ENCODE measurements around the gene TMPO. TPM values are rescaled to one million over a fixed set of nuclear protein-coding genes. Genes with fewer than 3 reads are reported as not detected.

TMPO gene
- total and polyA plus RNA-seq, 10 of the 15 experiments (the other 5 are each of a cell fraction or from before 2014, with no cell fraction given) = 79.8 to 246 (median 179) TPM

- TF ChIP-seq BCL3 (IDR thresholded peaks at IDR 0.05; ENCODE audit: borderline replicate concordance, insufficient read depth, low read depth, low read length, poor library complexity, severe bottlenecking) (no peak), ZBTB40 (IDR thresholded peaks at IDR 0.05; ENCODE audit: borderline replicate concordance) (peak; percentile 49; the same call in 1 of the 2 replicates), RELB (IDR thresholded peaks at IDR 0.05; ENCODE audit: low read depth) (no peak), FOXM1 (IDR thresholded peaks at IDR 0.05; ENCODE audit: low read depth, low read length) (no peak), ZNF207 (IDR thresholded peaks at IDR 0.05; ENCODE audit: borderline replicate concordance) (no peak)
Observed at GRCh38 chr12:98504368-98504617, 11.1 kb upstream of the TMPO start (continued).

Measured in GM12878 (cell line).